ENCODE measurements around the gene GRIK5. TPM values are rescaled to one million over a fixed set of nuclear protein-coding genes. Genes with fewer than 3 reads are reported as not detected.

GRIK5 gene
- total and polyA plus RNA-seq, 2 donors (not counting 3 experiments of a cell fraction or from before 2014, with no cell fraction given), result 0.80 to 2.2 TPM

- Histone ChIP-seq H2AFZ (ENCODE audit: low read depth, low read length) (no peak overlapping the region), H3K4me2 (ENCODE audit: insufficient read depth, low read length) (no peak overlapping the region), H3K79me2 (ENCODE audit: control insufficient read depth, insufficient read depth, low read length) (no peaks in the 10 kb centered on the region), H4K20me1 (replicated peaks; ENCODE audit: control insufficient read depth, extremely low read depth, insufficient read depth, low read length) (no peaks in the 10 kb centered on the region), H3K36me3 (ENCODE audit: control insufficient read depth in 2 of 2, extremely low read depth in 1 of 2, insufficient read depth in 2 of 2, low read length in 2 of 2) (no peaks in the 10 kb centered on the region), H3K9me3 (replicated peaks; ENCODE audit: control insufficient read depth, insufficient read depth, low read length) (no peaks in the 10 kb centered on the region), H3K4me1 (ENCODE audit: control insufficient read depth, extremely low read depth, insufficient read depth, low read length) (no peaks in the 10 kb centered on the region), H3K27me3 (ENCODE audit: control insufficient read depth in 2 of 2, insufficient read depth in 2 of 2, low read length in 2 of 2) (peaks cover 17 to 23% of the 10 kb centered on the region in 2 experiments), H3K27ac (ENCODE audit: insufficient read depth, low read depth, low read length) (no peak overlapping the region), H3K4me3 (replicated peaks in 1 of 3; ENCODE audit: insufficient read depth in 1 of 3, low read depth in 1 of 3, low read length in 3 of 3) (no peak overlapping the region), H3K9me1 (replicated peaks; ENCODE audit: control insufficient read depth, extremely low read depth, insufficient read depth, low read length) (no peaks in the 10 kb centered on the region), H3K9ac (replicated peaks; ENCODE audit: extremely low read depth, insufficient read depth, low read length) (no peak overlapping the region)
- BruUV-seq (replicated peaks), result no TSS peak
- intact Hi-C loops (cut with micrococcal nuclease) (no loop called here), dilution Hi-C loops (cut with MboI; ENCODE audit: extremely low pct_ligation_motif_present, low sequenced_read_pairs) (no loop called here)
- POLR2A ChIA-PET, result no interaction called here
- DNase-seq (ENCODE audit: low read depth, low spot score) (no peak), FAIRE-seq (no peak)
- TF ChIP-seq GATA2 (IDR thresholded peaks at IDR 0.05; ENCODE audit: insufficient read depth, insufficient read length, low read depth, low read length) (no peak), FOS (IDR thresholded peaks at IDR 0.05; ENCODE audit: borderline replicate concordance, insufficient read depth, low read length) (no peak), POLR2AphosphoS5 (IDR thresholded peaks at IDR 0.05; ENCODE audit: insufficient read depth, low read depth, low read length) (no peak), CTCF (IDR thresholded peaks at IDR 0.05; ENCODE audit: extremely low read depth in 1 of 2, insufficient read depth in 1 of 2, low read depth in 1 of 2, low read length in 2 of 2) (no peak), EZH2 (IDR thresholded peaks at IDR 0.05; ENCODE audit: borderline replicate concordance, low read depth, low read length, severe bottlenecking) (no peak), POLR2A (IDR thresholded peaks at IDR 0.05; ENCODE audit: low read depth, low read length) (no peak), MYC (IDR thresholded peaks at IDR 0.05; ENCODE audit: low read depth, low read length) (no peak), MAX (IDR thresholded peaks at IDR 0.05; ENCODE audit: insufficient read depth, insufficient read length) (no peak), JUN (IDR thresholded peaks at IDR 0.05; ENCODE audit: borderline replicate concordance, insufficient read depth, insufficient read length, low read depth) (no peak)
- CTCF ChIA-PET, result interaction anchor here (0.6 kb wide), 1 partner anchor 238 kb away, joined by 6 read pairs; the partner anchor contains the start of gene PAFAH1B3
Measured at GRCh38 chr19:42064432-42064831, 5.6 kb downstream of the GRIK5 start.

All from endothelial cell of umbilical vein (primary cell).